HepG2 (cell line): ENCODE measurements around the gene DCPS. TPM values are rescaled to one million over a fixed set of nuclear protein-coding genes. Genes with fewer than 3 reads are reported as not detected.

Experiments
- ATRX ChIP-seq: sonication (generic); formaldehyde crosslinking; IDR thresholded peaks from 2 replicates; pipeline ENCODE4 v1.4.0; 2020; ENCODE audit warnings: missing genetic modification reagents, borderline replicate concordance
- CCAR2 ChIP-seq: fragments of 200-400 bp; formaldehyde crosslinking; optimal IDR thresholded peaks from 2 replicates; pipeline ENCODE3; 2018; ENCODE audit warnings: low read depth, mild to moderate bottlenecking, low read length, moderate library complexity
- CREB3 ChIP-seq: sonication (generic); formaldehyde crosslinking; IDR thresholded peaks from 2 replicates; pipeline ENCODE4 v1.5.0; 2020; ENCODE audit warnings: missing genetic modification reagents
- E2F5 ChIP-seq: sonication (generic); formaldehyde crosslinking; conservative IDR thresholded peaks from 2 replicates; pipeline ENCODE4 v1.4.0; 2020; ENCODE audit warnings: missing genetic modification reagents
- ISX ChIP-seq: sonication (generic); formaldehyde crosslinking; conservative IDR thresholded peaks from 2 replicates; pipeline ENCODE4 v1.5.0; 2020; ENCODE audit warnings: missing genetic modification reagents
- KAT8 ChIP-seq: IDR thresholded peaks from 2 replicates; pipeline ENCODE4 v1.6.1; 2016; ENCODE audit warnings: missing genetic modification reagents, missing compliant biosample characterization
- KDM3A ChIP-seq: IDR thresholded peaks from 2 replicates; pipeline ENCODE4 v1.6.1; 2018; ENCODE audit warnings: low read depth, missing compliant biosample characterization
- KLF16 ChIP-seq, 2 experiments: sonication (generic) in 1 of 2; formaldehyde crosslinking in 1 of 2; IDR thresholded peaks; 2 replicates each; pipeline versions ENCODE4 v1.6.1 to v1.8.0; 2016 to 2023; ENCODE audit warnings: missing genetic modification reagents in 2 of 2, missing compliant biosample characterization in 1 of 2
- MEF2D ChIP-seq: sonication (generic); formaldehyde crosslinking; IDR thresholded peaks from 2 replicates; pipeline ENCODE4 v1.5.1; 2020; ENCODE audit warnings: mild to moderate bottlenecking, missing genetic modification reagents
- MIXL1 ChIP-seq: IDR thresholded peaks from 2 replicates; pipeline ENCODE4 v1.6.1; 2016
- NFE2 ChIP-seq: sonication (generic); formaldehyde crosslinking; IDR thresholded peaks from 2 replicates; pipeline ENCODE4 v1.4.0; 2020; ENCODE audit warnings: missing genetic modification reagents
- NPAS2 ChIP-seq: sonication (generic); formaldehyde crosslinking; IDR thresholded peaks from 2 replicates; pipeline ENCODE4 v1.8.0; 2022; ENCODE audit warnings: mild to moderate bottlenecking, missing genetic modification reagents, borderline replicate concordance
- U2AF1 ChIP-seq: fragments of 200-400 bp; formaldehyde crosslinking; optimal IDR thresholded peaks from 2 replicates; pipeline ENCODE3; 2017; ENCODE audit warnings: mild to moderate bottlenecking, low read depth, low read length
- ZFP36 ChIP-seq: fragments of 150-350 bp; IDR thresholded peaks from 2 replicates; pipeline ENCODE4 v1.6.1; 2018; ENCODE audit warnings: borderline replicate concordance, low read length, low read depth; ENCODE audit not compliant: partially characterized antibody
- ZMYM3 ChIP-seq: sonication (generic); formaldehyde crosslinking; IDR thresholded peaks from 2 replicates; pipeline ENCODE4 v1.5.1; 2020; ENCODE audit warnings: mild to moderate bottlenecking, missing genetic modification reagents
- ZNF674 ChIP-seq: sonication (generic); formaldehyde crosslinking; IDR thresholded peaks from 2 replicates; pipeline ENCODE4 v1.5.0; 2020; ENCODE audit warnings: low read depth, mild to moderate bottlenecking, missing genetic modification reagents
- ZNF678 ChIP-seq: sonication (generic); formaldehyde crosslinking; IDR thresholded peaks from 2 replicates; pipeline ENCODE4 v1.4.0; 2020; ENCODE audit warnings: mild to moderate bottlenecking, missing genetic modification reagents
- polyA plus RNA-seq, 8 experiments: library from polyadenylated mRNA; depleted of rRNA in 3 of 8; stranded (reverse) in 7 of 8; unstranded in 1 of 8; fragments of >200 nt; fragmentation: Illumina TruSeq in 4 of 8; extraction: Trizol in 4 of 8; gene quantifications; 2 replicates each; pipeline versions ENCODE4 v1.2.1 to v1.2.3, GENCODE V29; 2011 to 2016; ENCODE audit warnings: low read depth in 4 of 8, missing spikeins in 1 of 8, mixed read lengths in 1 of 8; ENCODE audit not compliant: insufficient read depth in 1 of 8
- total RNA-seq, 5 experiments: library from RNA; depleted of rRNA; stranded (reverse); fragments of >200 nt; fragmentation: Illumina TruSeq; extraction: Trizol; gene quantifications; 2 replicates each; pipeline ENCODE4 v1.2.3, GENCODE V29; 2016; ENCODE audit warnings: low read depth in 1 of 5
- TF ChIP-seq, protein P1 (sequence below): sonication (generic); formaldehyde crosslinking; IDR thresholded peaks from 2 replicates; pipeline ENCODE4 v1.4.0; 2020; ENCODE audit warnings: low read depth, mild to moderate bottlenecking, missing genetic modification reagents
- TF ChIP-seq, protein P2 (sequence below): sonication (generic); formaldehyde crosslinking; IDR thresholded peaks from 2 replicates; pipeline ENCODE4 v1.4.0; 2020; ENCODE audit warnings: low read depth, mild to moderate bottlenecking, missing genetic modification reagents
- TF ChIP-seq, protein P3 (sequence below): IDR thresholded peaks from 2 replicates; pipeline ENCODE4 v1.6.1; 2016; ENCODE audit warnings: mild to moderate bottlenecking, missing biosample characterization, missing genetic modification reagents

The DCPS gene
- total and polyA plus RNA-seq, 2 of the 13 experiments (the other 11 are each of a cell fraction or from before 2014, with no cell fraction given), result 21.9 to 22.5 TPM

- TF ChIP-seq, protein P1, sequence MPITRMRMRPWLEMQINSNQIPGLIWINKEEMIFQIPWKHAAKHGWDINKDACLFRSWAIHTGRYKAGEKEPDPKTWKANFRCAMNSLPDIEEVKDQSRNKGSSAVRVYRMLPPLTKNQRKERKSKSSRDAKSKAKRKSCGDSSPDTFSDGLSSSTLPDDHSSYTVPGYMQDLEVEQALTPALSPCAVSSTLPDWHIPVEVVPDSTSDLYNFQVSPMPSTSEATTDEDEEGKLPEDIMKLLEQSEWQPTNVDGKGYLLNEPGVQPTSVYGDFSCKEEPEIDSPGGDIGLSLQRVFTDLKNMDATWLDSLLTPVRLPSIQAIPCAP (CRISPR knock-in tag), result 0 out of 2 replicates have a peak, but pooled peaks have one; percentile 57
- TF ChIP-seq ZNF678 (CRISPR knock-in tag) (no peak), ISX (peak; percentile 81; the same call in 1 of the 2 replicates), MEF2D (CRISPR knock-in tag) (0 out of 2 replicates have a peak, but pooled peaks have one; percentile 17), CCAR2 (no peak), NFE2 (CRISPR knock-in tag) (no peak), ZNF674 (0 out of 2 replicates have a peak, but pooled peaks have one; percentile 58), KAT8 (CRISPR knock-in tag) (peak; percentile 94), NPAS2 (no peak), ZFP36 (no peak), CREB3 (no peak; the same call in 1 of the 2 replicates), KLF16 (CRISPR knock-in tag; IDR thresholded peaks at IDR 0.05) (peak in 1 of 2 experiments; percentile 95; a peak in 3 of 4 replicates), ZMYM3 (CRISPR knock-in tag) (peak; percentile 28; the same call in 1 of the 2 replicates), MIXL1 (CRISPR knock-in tag) (peak; percentile 72), KDM3A (CRISPR knock-in tag) (peak; percentile 76; the same call in 1 of the 2 replicates), E2F5 (CRISPR knock-in tag) (peak; percentile 92), ATRX (CRISPR knock-in tag) (no peak), U2AF1 (no peak)
- TF ChIP-seq, protein P2, sequence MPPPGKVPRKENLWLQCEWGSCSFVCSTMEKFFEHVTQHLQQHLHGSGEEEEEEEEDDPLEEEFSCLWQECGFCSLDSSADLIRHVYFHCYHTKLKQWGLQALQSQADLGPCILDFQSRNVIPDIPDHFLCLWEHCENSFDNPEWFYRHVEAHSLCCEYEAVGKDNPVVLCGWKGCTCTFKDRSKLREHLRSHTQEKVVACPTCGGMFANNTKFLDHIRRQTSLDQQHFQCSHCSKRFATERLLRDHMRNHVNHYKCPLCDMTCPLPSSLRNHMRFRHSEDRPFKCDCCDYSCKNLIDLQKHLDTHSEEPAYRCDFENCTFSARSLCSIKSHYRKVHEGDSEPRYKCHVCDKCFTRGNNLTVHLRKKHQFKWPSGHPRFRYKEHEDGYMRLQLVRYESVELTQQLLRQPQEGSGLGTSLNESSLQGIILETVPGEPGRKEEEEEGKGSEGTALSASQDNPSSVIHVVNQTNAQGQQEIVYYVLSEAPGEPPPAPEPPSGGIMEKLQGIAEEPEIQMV (CRISPR knock-in tag), result peak; percentile 88; the same call in 1 of the 2 replicates
- TF ChIP-seq, protein P3, sequence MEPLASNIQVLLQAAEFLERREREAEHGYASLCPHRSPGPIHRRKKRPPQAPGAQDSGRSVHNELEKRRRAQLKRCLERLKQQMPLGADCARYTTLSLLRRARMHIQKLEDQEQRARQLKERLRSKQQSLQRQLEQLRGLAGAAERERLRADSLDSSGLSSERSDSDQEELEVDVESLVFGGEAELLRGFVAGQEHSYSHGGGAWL (CRISPR knock-in tag), result peak; percentile 56
Measured at GRCh38 chr11:126303623-126304456, at the start of gene DCPS (continued).
